ENCODE data around the gene NMRAL1. TPM values are rescaled to one million over a fixed set of nuclear protein-coding genes. Genes with fewer than 3 reads are reported as not detected.

Gene NMRAL1
- total RNA-seq, 4 donors from 2014 or later = 37.0 to 320 (median 59.3) TPM

DNA sequence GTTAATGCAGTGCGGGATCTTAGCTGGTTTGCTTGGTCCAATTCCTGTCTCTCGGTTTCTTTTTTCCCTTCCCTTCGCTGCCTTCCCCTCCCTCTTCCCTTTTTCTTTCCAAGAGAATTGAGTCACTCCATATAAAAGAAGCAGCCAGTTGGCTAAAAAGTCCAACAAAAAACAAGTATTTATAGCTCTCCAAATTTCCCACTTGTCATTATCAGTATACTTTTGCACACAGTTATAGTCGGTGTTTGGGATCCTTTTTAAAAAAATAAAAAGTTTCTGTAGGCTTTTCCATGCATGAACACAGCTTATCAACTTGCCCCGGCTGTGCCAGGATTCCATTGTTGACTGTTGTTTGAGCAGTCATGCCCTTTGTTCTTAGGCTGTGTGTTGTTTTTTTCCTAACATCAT lies 26.6 kb upstream of the NMRAL1 start:
- H3K36me3 ChIP-seq = no peaks in the 10 kb centered on the region
- H3K27ac ChIP-seq = peak overlapping the region; percentile 65 to 86
- no peak for DNase-seq
- no peaks in the 10 kb centered on the region for H3K9me3 ChIP-seq
- no peak for TF ChIP-seq POLR2A (IDR thresholded peaks at IDR 0.05)
- TF ChIP-seq, protein P1, sequence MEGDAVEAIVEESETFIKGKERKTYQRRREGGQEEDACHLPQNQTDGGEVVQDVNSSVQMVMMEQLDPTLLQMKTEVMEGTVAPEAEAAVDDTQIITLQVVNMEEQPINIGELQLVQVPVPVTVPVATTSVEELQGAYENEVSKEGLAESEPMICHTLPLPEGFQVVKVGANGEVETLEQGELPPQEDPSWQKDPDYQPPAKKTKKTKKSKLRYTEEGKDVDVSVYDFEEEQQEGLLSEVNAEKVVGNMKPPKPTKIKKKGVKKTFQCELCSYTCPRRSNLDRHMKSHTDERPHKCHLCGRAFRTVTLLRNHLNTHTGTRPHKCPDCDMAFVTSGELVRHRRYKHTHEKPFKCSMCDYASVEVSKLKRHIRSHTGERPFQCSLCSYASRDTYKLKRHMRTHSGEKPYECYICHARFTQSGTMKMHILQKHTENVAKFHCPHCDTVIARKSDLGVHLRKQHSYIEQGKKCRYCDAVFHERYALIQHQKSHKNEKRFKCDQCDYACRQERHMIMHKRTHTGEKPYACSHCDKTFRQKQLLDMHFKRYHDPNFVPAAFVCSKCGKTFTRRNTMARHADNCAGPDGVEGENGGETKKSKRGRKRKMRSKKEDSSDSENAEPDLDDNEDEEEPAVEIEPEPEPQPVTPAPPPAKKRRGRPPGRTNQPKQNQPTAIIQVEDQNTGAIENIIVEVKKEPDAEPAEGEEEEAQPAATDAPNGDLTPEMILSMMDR (IDR thresholded peaks at IDR 0.05) = no peak
- peak overlapping the region in 1 of 2 donors; percentile 14 for H3K4me3 ChIP-seq
- intact Hi-C loops (cut with DNase I; ENCODE audit: low total_unique reads) = no loop called here
- peaks cover 0 to 6% of the 10 kb centered on the region in 2 donors for H3K4me1 ChIP-seq
- H3K27me3 ChIP-seq = no peaks in the 10 kb centered on the region

- no peak for DNase-seq
- intact Hi-C loops (cut with DNase I; ENCODE audit: low total_unique reads) = no loop called here
- Histone ChIP-seq H3K27me3 (no peaks in the 10 kb centered on the region), H3K4me1 (peaks cover 0 to 6% of the 10 kb centered on the region in 2 donors), H3K4me3 (peak overlapping the region in 1 of 2 donors; percentile 14), H3K36me3 (no peaks in the 10 kb centered on the region), H3K27ac (peak overlapping the region; percentile 65 to 86), H3K9me3 (no peaks in the 10 kb centered on the region)
- TF ChIP-seq, protein P1 (IDR thresholded peaks at IDR 0.05) = no peak
- TF ChIP-seq POLR2A (IDR thresholded peaks at IDR 0.05) = no peak
These were observed 25.8 kb upstream of the NMRAL1 start for GRCh38 chr16:4500272-4500671.

GRCh38 chr16:4499196-4499555 lies 24.8 kb upstream of the NMRAL1 start:
- DNase-seq = no peak
- Histone ChIP-seq H3K27ac (no peak overlapping the region), H3K27me3 (no peaks in the 10 kb centered on the region), H3K4me1 (peaks cover 0 to 6% of the 10 kb centered on the region in 2 donors), H3K4me3 (no peak overlapping the region), H3K9me3 (no peaks in the 10 kb centered on the region), H3K36me3 (no peaks in the 10 kb centered on the region)
- TF ChIP-seq, protein P1 (IDR thresholded peaks at IDR 0.05) = no peak
- TF ChIP-seq POLR2A (IDR thresholded peaks at IDR 0.05) = no peak
- intact Hi-C loops (cut with DNase I; ENCODE audit: low total_unique reads) = no loop called here

DNA sequence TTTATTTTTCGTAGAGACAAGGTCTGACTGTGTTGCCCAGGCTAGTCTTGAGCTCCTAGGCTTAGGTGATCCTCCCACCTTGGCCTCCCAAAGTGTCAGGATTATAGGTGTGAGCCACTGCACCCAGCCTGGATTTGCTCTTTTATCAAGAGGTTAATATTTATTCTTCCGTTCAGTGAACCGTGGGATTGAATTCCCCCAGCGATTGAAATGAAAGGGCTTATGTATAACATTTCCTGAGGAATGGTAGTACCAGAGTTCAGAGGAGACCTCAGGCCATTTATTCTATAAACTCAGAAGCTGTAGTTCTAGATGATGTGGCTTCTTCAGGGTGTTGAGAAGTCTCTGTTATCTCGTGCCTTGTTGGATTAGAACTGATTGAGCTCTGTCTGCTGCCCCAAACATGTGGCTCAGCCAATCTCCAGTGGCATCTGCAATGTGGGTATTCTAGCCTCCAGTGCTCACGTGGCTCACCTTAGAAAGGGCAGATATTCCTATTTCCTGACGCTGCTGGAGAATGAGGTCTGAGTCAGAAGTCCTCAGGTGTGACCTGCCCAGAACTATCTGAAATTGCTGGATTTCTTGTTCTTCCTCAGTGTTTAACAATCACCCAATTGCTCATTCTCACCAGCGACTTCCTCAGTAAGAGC lies 24.2 kb upstream of the NMRAL1 start:
- no peak for TF ChIP-seq POLR2A (IDR thresholded peaks at IDR 0.05)
- TF ChIP-seq, protein P1 (IDR thresholded peaks at IDR 0.05) = no peak

GRCh38 chr16:4496305-4496704 lies 21.9 kb upstream of the NMRAL1 start:
- intact Hi-C loops (cut with DNase I; ENCODE audit: low total_unique reads) = no loop called here
- H3K27me3 ChIP-seq = no peaks in the 10 kb centered on the region

More for the DNA sequence above, 24.2 kb upstream of the NMRAL1 start:
- Histone ChIP-seq H3K9me3 (no peaks in the 10 kb centered on the region), H3K4me3 (no peak overlapping the region), H3K27me3 (no peaks in the 10 kb centered on the region), H3K36me3 (no peaks in the 10 kb centered on the region), H3K27ac (no peak overlapping the region), H3K4me1 (peaks cover 0 to 6% of the 10 kb centered on the region in 2 donors)
- intact Hi-C loops (cut with DNase I; ENCODE audit: low total_unique reads) = no loop called here
- DNase-seq = no peak

More at GRCh38 chr16:4496305-4496704, 21.9 kb upstream of the NMRAL1 start:
- H3K4me3 ChIP-seq = no peak overlapping the region
- no peak overlapping the region for H3K27ac ChIP-seq
- DNase-seq = no peak
- H3K9me3 ChIP-seq = no peaks in the 10 kb centered on the region
- TF ChIP-seq, protein P1 (IDR thresholded peaks at IDR 0.05) = no peak
- no peak for TF ChIP-seq POLR2A (IDR thresholded peaks at IDR 0.05)
- no peaks in the 10 kb centered on the region for H3K36me3 ChIP-seq
- peaks cover 0 to 3% of the 10 kb centered on the region in 2 donors for H3K4me1 ChIP-seq

Data from uterus (tissue), 4 donors.